ENCODE results near the gene DENND2D. TPM values are rescaled to one million over a fixed set of nuclear protein-coding genes. Genes with fewer than 3 reads are reported as not detected.

The DENND2D gene
- total RNA-seq, 1 donor = 4.7 TPM

GRCh38 chr1:111221276-111221632 is 20.8 kb upstream of the DENND2D start:
- Histone ChIP-seq H3K36me3 (ENCODE audit: insufficient read depth, low read length) (no peaks in the 10 kb centered on the region), H3K4me3 (ENCODE audit: insufficient read depth, low read length) (no peak overlapping the region), H4K20me1 (ENCODE audit: insufficient read depth, low read length) (no peaks in the 10 kb centered on the region), H3K4me2 (ENCODE audit: insufficient read depth, low read length) (no peak overlapping the region), H3K79me2 (ENCODE audit: insufficient read depth, low read length) (no peaks in the 10 kb centered on the region), H3K9me3 (ENCODE audit: low read depth, low read length) (no peaks in the 10 kb centered on the region), H3K27me3 (ENCODE audit: insufficient read depth, low read length) (no peaks in the 10 kb centered on the region), H2AFZ (ENCODE audit: low read length) (no peak overlapping the region), H3K27ac (ENCODE audit: low read depth, low read length) (no peak overlapping the region), H3K4me1 (ENCODE audit: insufficient read depth, low read length) (peaks cover 8% of the 10 kb centered on the region)
- no peak for DNase-seq (ENCODE audit: insufficient read length, low spot score, missing footprints)
- no peak for TF ChIP-seq CTCF (IDR thresholded peaks at IDR 0.05; ENCODE audit: extremely low read depth, low read depth, low read length)

DNA sequence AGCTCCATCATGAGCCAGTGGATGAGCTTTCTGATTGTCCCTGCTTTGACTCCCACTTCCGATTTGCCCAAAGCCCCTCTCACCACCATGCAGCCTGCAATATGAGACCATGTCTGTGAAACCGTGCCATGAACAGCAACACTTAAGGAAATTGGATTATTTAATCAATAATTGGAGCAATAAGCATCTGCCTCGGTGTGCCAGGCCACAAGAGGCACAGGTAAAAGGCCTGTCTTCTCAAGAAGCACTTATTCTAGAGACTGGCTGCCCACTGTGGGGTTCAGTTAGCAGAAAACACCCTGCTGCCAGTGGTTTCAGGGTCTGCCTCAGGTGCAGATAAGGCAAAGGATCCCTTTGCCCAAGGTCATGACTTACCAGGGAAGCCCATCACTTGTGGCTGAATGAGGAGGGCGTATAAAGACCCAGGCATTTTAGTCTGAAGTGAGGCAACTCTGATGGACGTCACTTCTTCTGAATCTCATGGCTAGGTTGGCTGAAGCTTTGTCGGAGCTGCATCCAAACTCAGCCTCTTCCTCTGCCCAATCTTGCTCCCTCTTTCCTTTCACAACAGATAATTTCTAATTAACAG is 19.9 kb upstream of the DENND2D start:
- H3K4me1 ChIP-seq (ENCODE audit: insufficient read depth, low read length) = peaks cover 8% of the 10 kb centered on the region
- no peak overlapping the region for H3K4me3 ChIP-seq (ENCODE audit: insufficient read depth, low read length)
- H3K27me3 ChIP-seq (ENCODE audit: insufficient read depth, low read length) = no peaks in the 10 kb centered on the region
- no peaks in the 10 kb centered on the region for H4K20me1 ChIP-seq (ENCODE audit: insufficient read depth, low read length)
- H3K9me3 ChIP-seq (ENCODE audit: low read depth, low read length) = no peaks in the 10 kb centered on the region
- no peaks in the 10 kb centered on the region for H3K79me2 ChIP-seq (ENCODE audit: insufficient read depth, low read length)
- no peak overlapping the region for H3K4me2 ChIP-seq (ENCODE audit: insufficient read depth, low read length)
- no peak for DNase-seq (ENCODE audit: insufficient read length, low spot score, missing footprints)
- no peak for TF ChIP-seq CTCF (IDR thresholded peaks at IDR 0.05; ENCODE audit: extremely low read depth, low read depth, low read length)
- H2AFZ ChIP-seq (ENCODE audit: low read length) = no peak overlapping the region
- H3K27ac ChIP-seq (ENCODE audit: low read depth, low read length) = no peak overlapping the region
- no peaks in the 10 kb centered on the region for H3K36me3 ChIP-seq (ENCODE audit: insufficient read depth, low read length)

GRCh38 chr1:111219557-111220286 is 19.3 kb upstream of the DENND2D start:
- Histone ChIP-seq H3K27me3 (ENCODE audit: insufficient read depth, low read length) (no peaks in the 10 kb centered on the region), H3K4me2 (ENCODE audit: insufficient read depth, low read length) (no peak overlapping the region), H3K4me1 (ENCODE audit: insufficient read depth, low read length) (peaks cover 8% of the 10 kb centered on the region), H3K9me3 (ENCODE audit: low read depth, low read length) (no peaks in the 10 kb centered on the region), H3K36me3 (ENCODE audit: insufficient read depth, low read length) (no peaks in the 10 kb centered on the region), H3K4me3 (ENCODE audit: insufficient read depth, low read length) (no peak overlapping the region), H3K79me2 (ENCODE audit: insufficient read depth, low read length) (no peaks in the 10 kb centered on the region), H4K20me1 (ENCODE audit: insufficient read depth, low read length) (no peaks in the 10 kb centered on the region), H2AFZ (ENCODE audit: low read length) (no peak overlapping the region), H3K27ac (ENCODE audit: low read depth, low read length) (no peak overlapping the region)
- TF ChIP-seq CTCF (IDR thresholded peaks at IDR 0.05; ENCODE audit: extremely low read depth, low read depth, low read length) = no peak
- no peak for DNase-seq (ENCODE audit: insufficient read length, low spot score, missing footprints)

DNA sequence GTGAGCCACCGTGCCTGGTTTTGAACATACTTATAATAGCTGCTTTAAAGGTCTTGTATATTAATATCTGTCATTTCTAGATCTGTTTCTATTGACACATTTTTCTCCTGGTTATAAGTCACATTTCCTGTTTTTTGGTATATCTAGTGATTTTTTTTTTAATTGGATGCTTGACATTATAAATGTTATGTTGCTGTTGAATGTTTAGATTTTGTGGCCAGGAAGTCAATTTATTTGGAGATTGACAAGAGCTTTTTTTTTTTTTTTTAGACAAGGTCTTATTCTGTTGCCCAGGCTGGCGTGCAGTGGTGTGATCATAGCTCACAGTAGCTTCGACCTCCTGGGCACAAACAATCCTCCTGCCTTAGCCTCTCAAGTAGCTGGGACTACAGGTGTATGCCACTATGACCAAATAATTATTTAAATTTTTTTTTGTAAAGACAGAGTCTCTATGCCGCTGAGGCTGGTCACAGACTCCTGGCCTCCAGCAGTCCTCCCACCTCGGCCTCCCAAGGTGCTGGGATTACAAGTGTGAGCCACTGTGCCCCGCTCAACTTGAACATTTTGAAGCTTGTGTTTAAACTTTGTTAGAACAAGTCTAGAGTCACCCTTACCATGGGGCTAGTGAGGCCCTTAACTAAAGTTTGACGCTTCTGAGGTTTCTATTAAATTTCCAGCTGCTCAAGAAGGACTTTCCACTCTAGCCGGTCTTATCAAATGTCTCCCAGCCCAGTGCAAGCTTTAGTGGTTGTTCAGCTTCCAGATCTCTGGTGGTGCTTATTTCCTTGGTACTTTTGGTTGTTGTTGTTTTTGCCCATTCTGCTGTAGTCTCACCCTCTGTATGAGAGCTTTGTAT is 18.5 kb upstream of the DENND2D start:
- DNase-seq (ENCODE audit: insufficient read length, low spot score, missing footprints) = no peak
- H3K4me1 ChIP-seq (ENCODE audit: insufficient read depth, low read length) = peaks cover 8% of the 10 kb centered on the region
- no peak overlapping the region for H3K27ac ChIP-seq (ENCODE audit: low read depth, low read length)
- H4K20me1 ChIP-seq (ENCODE audit: insufficient read depth, low read length) = no peaks in the 10 kb centered on the region
- TF ChIP-seq CTCF (IDR thresholded peaks at IDR 0.05; ENCODE audit: extremely low read depth, low read depth, low read length) = no peak
- H3K4me2 ChIP-seq (ENCODE audit: insufficient read depth, low read length) = no peak overlapping the region
- H3K9me3 ChIP-seq (ENCODE audit: low read depth, low read length) = no peaks in the 10 kb centered on the region
- no peaks in the 10 kb centered on the region for H3K27me3 ChIP-seq (ENCODE audit: insufficient read depth, low read length)
- H3K4me3 ChIP-seq (ENCODE audit: insufficient read depth, low read length) = no peak overlapping the region
- no peak overlapping the region for H2AFZ ChIP-seq (ENCODE audit: low read length)
- no peaks in the 10 kb centered on the region for H3K79me2 ChIP-seq (ENCODE audit: insufficient read depth, low read length)
- H3K36me3 ChIP-seq (ENCODE audit: insufficient read depth, low read length) = no peaks in the 10 kb centered on the region
